ENCODE measurements around the gene NCOA1. TPM values are rescaled to one million over a fixed set of nuclear protein-coding genes. Genes with fewer than 3 reads are reported as not detected.

Gene NCOA1
- total RNA-seq, 5 donors from 2014 or later (not counting 1 experiment from before 2014, with no cell fraction given), result 34.7 to 55.5 (median 37.6) TPM

- Histone ChIP-seq H3K36me3 (ENCODE audit: control insufficient read depth in 2 of 2, extremely low read depth in 1 of 2, insufficient read depth in 1 of 2, low read length in 1 of 2) (peaks cover 8 to 49% of the 10 kb centered on the region in 2 donors), H3K9me3 (no peaks in the 10 kb centered on the region), H3K4me3 (ENCODE audit: control insufficient read depth in 1 of 2, extremely low read depth in 1 of 2, low read length in 1 of 2) (no peak overlapping the region), H3K4me1 (ENCODE audit: control insufficient read depth in 1 of 2, extremely low read depth in 1 of 2, insufficient read depth in 2 of 2, low read length in 2 of 2) (no peaks in the 10 kb centered on the region), H3K27ac (ENCODE audit: low read length) (no peak overlapping the region), H3K27me3 (replicated peaks in 1 of 2; ENCODE audit: control insufficient read depth in 2 of 2, extremely low read depth in 1 of 2, insufficient read depth in 2 of 2, low read length in 1 of 2) (no peaks in the 10 kb centered on the region)
- Mint-ChIP-seq H3K27ac (no peak overlapping the region), H3K4me1 (peaks cover 0 to 2% (median 0%) of the 10 kb centered on the region in 3 donors), H3K9me3 (no peaks in the 10 kb centered on the region), H3K36me3 (peaks cover 46% of the 10 kb centered on the region), H3K27me3 (no peaks in the 10 kb centered on the region), H3K4me3 (no peak overlapping the region)
- ChIA-PET CTCF (interaction anchor here in 1 of 2 donors (0.6 kb wide), 1 partner anchor 9 kb away, joined by 3 read pairs; no protein-coding TSS in a partner anchor), POLR2A (interaction anchor here in 1 of 2 donors (0.6 kb wide), 2 partner anchors 511 to 610 kb away, joined by 3 to 7 read pairs; no protein-coding TSS in a partner anchor)
- ATAC-seq (replicated peaks in 1 of 4) (no peak), DNase-seq (no peak)
- 100% methylated on average over 3 of the region's 5 CpGs for WGBS (ENCODE audit: insufficient coverage)
Measured at GRCh38 chr2:24761866-24762265, 270.8 kb downstream of the NCOA1 start.

- peak overlapping the region in 1 of 2 donors; percentile 28 for H3K27ac Mint-ChIP-seq
- POLR2A ChIA-PET, result interaction anchor here in 1 of 2 donors (0.6 kb wide), 1 partner anchor 611 kb away, joined by 3 read pairs; no protein-coding TSS in a partner anchor
- H3K4me3 Mint-ChIP-seq, result no peak overlapping the region
- no peaks in the 10 kb centered on the region for H3K4me1 ChIP-seq (ENCODE audit: control insufficient read depth in 1 of 2, extremely low read depth in 1 of 2, insufficient read depth in 2 of 2, low read length in 2 of 2)
- no peak overlapping the region for H3K4me3 ChIP-seq (ENCODE audit: control insufficient read depth in 1 of 2, extremely low read depth in 1 of 2, low read length in 1 of 2)
- H3K36me3 Mint-ChIP-seq, result peaks cover 49% of the 10 kb centered on the region
- no peak for DNase-seq
- H3K36me3 ChIP-seq (ENCODE audit: control insufficient read depth in 2 of 2, extremely low read depth in 1 of 2, insufficient read depth in 1 of 2, low read length in 1 of 2), result peaks cover 8 to 51% of the 10 kb centered on the region in 2 donors
- H3K27me3 Mint-ChIP-seq, result no peaks in the 10 kb centered on the region
- CTCF ChIA-PET, result interaction anchor here (0.5 to 0.6 kb wide), 2 partner anchors 10 to 13 kb away, joined by 3 read pairs; no protein-coding TSS in a partner anchor
- no peak for ATAC-seq (replicated peaks in 1 of 4)
- no peaks in the 10 kb centered on the region for H3K9me3 ChIP-seq
- peaks cover 0 to 2% (median 0%) of the 10 kb centered on the region in 3 donors for H3K4me1 Mint-ChIP-seq
- no peaks in the 10 kb centered on the region for H3K27me3 ChIP-seq (replicated peaks in 1 of 2; ENCODE audit: control insufficient read depth in 2 of 2, extremely low read depth in 1 of 2, insufficient read depth in 2 of 2, low read length in 1 of 2)
- WGBS (ENCODE audit: insufficient coverage), result no CpG with 5 or more reads among the region's 2 CpGs
- no peak overlapping the region for H3K27ac ChIP-seq (ENCODE audit: low read length)
- H3K9me3 Mint-ChIP-seq, result no peaks in the 10 kb centered on the region
Measured at GRCh38 chr2:24762518-24762917, 271.5 kb downstream of the NCOA1 start.

- ATAC-seq (replicated peaks in 1 of 4) (no peak), DNase-seq (no peak)
- no peak overlapping the region for H3K4me3 Mint-ChIP-seq
- no peaks in the 10 kb centered on the region for H3K27me3 ChIP-seq (replicated peaks in 1 of 2; ENCODE audit: control insufficient read depth in 2 of 2, extremely low read depth in 1 of 2, insufficient read depth in 2 of 2, low read length in 1 of 2)
- no peak overlapping the region for H3K27ac Mint-ChIP-seq
- H3K9me3 Mint-ChIP-seq, result no peaks in the 10 kb centered on the region
- H3K27ac ChIP-seq (ENCODE audit: low read length), result no peak overlapping the region
- no peak overlapping the region for H3K4me3 ChIP-seq (ENCODE audit: control insufficient read depth in 1 of 2, extremely low read depth in 1 of 2, low read length in 1 of 2)
- H3K4me1 ChIP-seq (ENCODE audit: control insufficient read depth in 1 of 2, extremely low read depth in 1 of 2, insufficient read depth in 2 of 2, low read length in 2 of 2), result no peaks in the 10 kb centered on the region
- WGBS (ENCODE audit: insufficient coverage), result 100% methylated on average over 3 of the region's 4 CpGs
- peaks cover 50% of the 10 kb centered on the region for H3K36me3 Mint-ChIP-seq
- H3K36me3 ChIP-seq (ENCODE audit: control insufficient read depth in 2 of 2, extremely low read depth in 1 of 2, insufficient read depth in 1 of 2, low read length in 1 of 2), result peaks cover 8 to 51% of the 10 kb centered on the region in 2 donors
- H3K4me1 Mint-ChIP-seq, result peaks cover 0 to 2% (median 0%) of the 10 kb centered on the region in 3 donors
- CTCF ChIA-PET, result no interaction called here
- H3K27me3 Mint-ChIP-seq, result no peaks in the 10 kb centered on the region
- no peaks in the 10 kb centered on the region for H3K9me3 ChIP-seq
- POLR2A ChIA-PET, result no interaction called here
Measured at GRCh38 chr2:24763843-24764242, 272.8 kb downstream of the NCOA1 start.

- Mint-ChIP-seq H3K4me1 (peaks cover 0 to 2% (median 0%) of the 10 kb centered on the region in 3 donors), H3K9me3 (no peaks in the 10 kb centered on the region), H3K27ac (peak overlapping the region; percentile 27 to 53), H3K4me3 (no peak overlapping the region), H3K27me3 (no peaks in the 10 kb centered on the region), H3K36me3 (peaks cover 55% of the 10 kb centered on the region)
- peaks cover 14 to 57% of the 10 kb centered on the region in 2 donors for H3K36me3 ChIP-seq (ENCODE audit: control insufficient read depth in 2 of 2, extremely low read depth in 1 of 2, insufficient read depth in 1 of 2, low read length in 1 of 2)
- DNase-seq, result no peak
- ChIA-PET CTCF (interaction anchor here in 1 of 2 donors (0.8 kb wide), 1 partner anchor 59 kb away, joined by 3 read pairs; no protein-coding TSS in a partner anchor), POLR2A (interaction anchor here in 1 of 2 donors (0.8 kb wide), 1 partner anchor 12 kb away, joined by 3 read pairs; no protein-coding TSS in a partner anchor)
- H3K4me3 ChIP-seq (ENCODE audit: control insufficient read depth in 1 of 2, extremely low read depth in 1 of 2, low read length in 1 of 2), result no peak overlapping the region
- no peaks in the 10 kb centered on the region for H3K9me3 ChIP-seq
- 47% methylated on average over 4 of the region's 6 CpGs for WGBS (ENCODE audit: insufficient coverage)
- H3K27ac ChIP-seq (ENCODE audit: low read length), result no peak overlapping the region
- H3K27me3 ChIP-seq (replicated peaks in 1 of 2; ENCODE audit: control insufficient read depth in 2 of 2, extremely low read depth in 1 of 2, insufficient read depth in 2 of 2, low read length in 1 of 2), result no peaks in the 10 kb centered on the region
- no peak for ATAC-seq (replicated peaks in 1 of 4)
- no peaks in the 10 kb centered on the region for H3K4me1 ChIP-seq (ENCODE audit: control insufficient read depth in 1 of 2, extremely low read depth in 1 of 2, insufficient read depth in 2 of 2, low read length in 2 of 2)
Measured at GRCh38 chr2:24766609-24767008, 275.6 kb downstream of the NCOA1 start.

GRCh38 chr2:24768013-24768412 is 277.0 kb downstream of the NCOA1 start:
- DNase-seq, result no peak
- Mint-ChIP-seq H3K27ac (no peak overlapping the region), H3K27me3 (no peaks in the 10 kb centered on the region), H3K4me1 (peaks cover 0 to 2% (median 0%) of the 10 kb centered on the region in 3 donors), H3K36me3 (peaks cover 48% of the 10 kb centered on the region), H3K9me3 (no peaks in the 10 kb centered on the region), H3K4me3 (no peak overlapping the region)
- H3K27ac ChIP-seq (ENCODE audit: low read length), result no peak overlapping the region
- POLR2A ChIA-PET, result interaction anchor here (0.5 to 0.6 kb wide), 2 partner anchors 48 to 291 kb away, joined by 3 read pairs; no protein-coding TSS in a partner anchor
- H3K4me1 ChIP-seq (ENCODE audit: control insufficient read depth in 1 of 2, extremely low read depth in 1 of 2, insufficient read depth in 2 of 2, low read length in 2 of 2), result no peaks in the 10 kb centered on the region
- H3K27me3 ChIP-seq (replicated peaks in 1 of 2; ENCODE audit: control insufficient read depth in 2 of 2, extremely low read depth in 1 of 2, insufficient read depth in 2 of 2, low read length in 1 of 2), result no peaks in the 10 kb centered on the region
- 94% methylated on average over 4 of the region's 5 CpGs for WGBS (ENCODE audit: insufficient coverage)
- H3K36me3 ChIP-seq (ENCODE audit: control insufficient read depth in 2 of 2, extremely low read depth in 1 of 2, insufficient read depth in 1 of 2, low read length in 1 of 2), result peaks cover 6 to 43% of the 10 kb centered on the region in 2 donors
- no peak for ATAC-seq (replicated peaks in 1 of 4)
- H3K9me3 ChIP-seq, result no peaks in the 10 kb centered on the region
- CTCF ChIA-PET, result interaction anchor here in 1 of 2 donors (0.6 kb wide), 1 partner anchor 275 kb away, joined by 3 read pairs; no protein-coding TSS in a partner anchor
- no peak overlapping the region for H3K4me3 ChIP-seq (ENCODE audit: control insufficient read depth in 1 of 2, extremely low read depth in 1 of 2, low read length in 1 of 2)

- no peaks in the 10 kb centered on the region for H3K9me3 ChIP-seq
- ATAC-seq (replicated peaks in 1 of 4) (no peak), DNase-seq (no peak)
- H3K4me3 ChIP-seq (ENCODE audit: control insufficient read depth in 1 of 2, extremely low read depth in 1 of 2, low read length in 1 of 2), result no peak overlapping the region
- Mint-ChIP-seq H3K4me1 (peaks cover 0 to 2% (median 0%) of the 10 kb centered on the region in 3 donors), H3K4me3 (no peak overlapping the region), H3K27me3 (no peaks in the 10 kb centered on the region), H3K36me3 (peaks cover 47% of the 10 kb centered on the region), H3K27ac (no peak overlapping the region), H3K9me3 (no peaks in the 10 kb centered on the region)
- H3K27ac ChIP-seq (ENCODE audit: low read length), result no peak overlapping the region
- CTCF ChIA-PET, result interaction anchor here (0.6 to 0.7 kb wide), 2 partner anchors 25 to 424 kb away, joined by 7 to 13 read pairs; partner anchors contain the start of genes CENPO (in 1 of the 2) and PTRHD1 (in 1 of the 2)
- no peaks in the 10 kb centered on the region for H3K4me1 ChIP-seq (ENCODE audit: control insufficient read depth in 1 of 2, extremely low read depth in 1 of 2, insufficient read depth in 2 of 2, low read length in 2 of 2)
- WGBS (ENCODE audit: insufficient coverage), result 95% methylated on average over 4 of the region's 7 CpGs
- H3K27me3 ChIP-seq (replicated peaks in 1 of 2; ENCODE audit: control insufficient read depth in 2 of 2, extremely low read depth in 1 of 2, insufficient read depth in 2 of 2, low read length in 1 of 2), result no peaks in the 10 kb centered on the region
- peaks cover 6 to 41% of the 10 kb centered on the region in 2 donors for H3K36me3 ChIP-seq (ENCODE audit: control insufficient read depth in 2 of 2, extremely low read depth in 1 of 2, insufficient read depth in 1 of 2, low read length in 1 of 2)
- POLR2A ChIA-PET, result interaction anchor here in 1 of 2 donors (0.6 kb wide), 1 partner anchor 48 kb away, joined by 3 read pairs; no protein-coding TSS in a partner anchor
Measured at GRCh38 chr2:24768601-24769000, 277.5 kb downstream of the NCOA1 start.
